HG03571 (cell line): ENCODE measurements around the gene IQSEC2.

Source experiments
- ATAC-seq: cut with Tn5 transposase; IDR thresholded peaks from one replicate; pipeline ENCODE4 v1.9.1; 2021; ENCODE audit not compliant: unreplicated experiment

The IQSEC2 gene

DNA sequence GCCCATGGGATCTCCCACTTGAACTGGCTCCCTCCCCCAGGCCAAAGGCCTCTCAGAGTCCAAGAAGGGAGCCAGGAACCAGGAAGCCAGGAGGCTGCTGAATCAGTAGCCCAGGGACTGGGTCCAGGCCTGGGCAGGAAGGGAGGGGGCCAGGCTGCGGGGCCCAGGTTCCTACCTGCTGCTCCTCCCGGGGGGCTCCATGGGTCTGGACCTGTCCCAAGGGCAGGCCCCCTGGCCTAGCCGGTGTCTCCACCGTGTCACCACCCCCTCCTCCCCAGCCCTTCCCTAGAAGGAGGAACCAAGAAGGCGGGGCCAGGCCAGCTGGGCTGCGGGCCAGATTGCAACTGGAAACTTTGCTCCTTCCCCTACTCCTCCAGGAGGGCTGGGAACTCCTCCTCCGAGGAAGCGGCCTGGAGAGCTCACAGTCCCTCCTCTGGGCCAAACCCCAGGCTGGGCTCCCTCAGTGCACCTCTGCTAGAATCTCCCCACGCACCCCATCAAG, at the start of gene IQSEC2:
IQSEC2 (minus strand) TSS at position 264 of the 502 bp plus-strand sequence.
- no peak for ATAC-seq

DNA sequence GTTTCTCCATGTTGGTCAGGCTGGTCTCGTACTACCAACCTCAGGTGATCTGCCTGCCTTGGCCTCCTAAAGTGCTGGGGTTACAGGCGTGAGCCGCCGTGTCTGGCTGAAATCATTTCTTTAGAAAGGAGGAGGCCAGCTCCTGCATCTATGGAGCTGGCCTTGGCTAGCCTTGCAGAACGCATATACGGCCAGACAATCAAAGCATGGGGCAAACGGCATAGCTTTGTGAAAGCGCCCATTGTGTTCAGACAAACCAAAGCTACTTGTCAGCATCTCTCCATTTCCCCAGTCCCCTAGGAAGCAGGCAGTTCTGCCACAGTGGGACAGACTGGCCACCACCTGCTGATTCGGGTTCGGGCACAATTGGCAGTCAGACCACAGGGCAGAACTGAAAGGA, 48.9 kb upstream of the IQSEC2 start:
- ATAC-seq, result no peak

DNA sequence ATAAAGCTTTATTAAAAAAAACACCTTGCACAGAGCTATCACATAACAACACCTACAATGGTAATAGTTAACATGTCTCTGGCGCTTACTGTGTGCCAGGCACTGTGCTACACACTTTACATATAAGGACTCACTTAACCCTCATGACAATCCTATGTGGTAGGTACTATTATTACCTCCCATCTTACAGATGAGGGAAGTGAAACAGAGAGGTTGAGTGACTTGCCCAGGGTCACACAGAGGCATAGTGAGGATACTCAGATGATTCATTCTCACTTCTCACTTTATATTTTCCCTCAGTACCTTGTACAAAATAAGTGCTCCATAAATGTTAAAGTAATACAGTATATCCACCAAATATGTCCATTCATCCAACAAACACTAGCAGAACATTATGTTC, 43.4 kb upstream of the IQSEC2 start:
- ATAC-seq, result no peak

DNA sequence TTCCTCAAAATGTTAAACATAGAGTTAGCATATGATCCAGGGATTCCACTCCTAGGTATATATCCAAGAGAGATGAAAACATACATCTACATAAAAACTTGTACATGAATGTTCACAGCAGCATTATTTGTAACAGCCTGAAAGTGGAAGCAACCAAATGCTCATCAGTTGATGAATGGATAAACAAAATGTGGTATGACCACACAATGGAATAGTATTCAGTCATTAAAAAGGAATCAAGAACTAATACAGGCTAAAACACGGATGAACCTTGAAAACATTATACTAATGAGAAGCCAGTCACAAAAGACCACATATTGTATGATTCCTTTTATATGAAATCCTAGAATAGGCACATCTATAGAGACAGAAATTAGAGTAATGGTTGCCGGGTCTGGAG, 42.7 kb upstream of the IQSEC2 start:
- no peak for ATAC-seq

DNA sequence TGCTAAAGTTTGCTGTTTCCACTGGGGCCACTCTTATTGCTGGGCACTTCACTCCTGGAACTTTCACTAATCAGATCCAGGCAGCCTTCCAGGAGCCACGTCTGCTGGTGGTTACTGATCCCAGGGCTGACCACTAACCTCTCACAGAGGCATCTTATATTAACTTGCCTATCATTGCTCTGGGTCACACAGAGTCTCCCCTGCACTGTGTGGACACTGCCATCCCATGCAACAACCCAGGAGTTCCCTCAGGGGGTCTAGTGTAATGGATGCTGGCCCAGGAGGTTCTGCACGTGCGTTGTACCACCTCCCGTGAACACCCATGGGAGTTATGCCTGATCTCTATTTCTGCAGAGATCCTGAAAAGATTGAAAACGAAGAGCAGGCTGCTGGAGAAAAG, 41.8 kb upstream of the IQSEC2 start:
- ATAC-seq, result no peak

DNA sequence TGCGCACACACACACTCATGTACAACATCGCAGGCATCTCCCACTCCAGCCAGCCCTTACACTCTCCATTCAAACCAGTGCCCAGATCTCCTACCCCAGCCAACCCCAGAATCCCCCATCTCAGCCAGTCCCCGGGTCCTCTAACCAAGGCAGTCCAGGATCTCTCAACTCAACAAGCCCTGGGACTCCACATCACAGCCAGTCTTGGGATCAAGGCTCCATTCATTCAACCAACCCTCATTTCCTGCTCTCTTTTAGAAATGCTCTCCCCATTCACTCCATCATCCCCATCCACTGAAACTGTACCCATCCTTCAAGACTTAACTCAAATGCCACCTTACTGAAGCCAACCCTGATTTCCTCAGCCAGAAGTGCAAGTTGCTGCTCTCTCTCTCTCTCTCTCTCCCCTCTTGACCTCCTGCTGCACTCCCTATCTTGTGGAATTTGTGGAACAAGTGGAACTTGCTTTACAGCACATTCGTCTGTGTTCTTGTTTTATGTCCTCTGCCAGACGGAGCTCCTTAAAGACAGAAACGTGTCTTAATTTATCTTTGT, 40.6 kb upstream of the IQSEC2 start:
- no peak for ATAC-seq

DNA sequence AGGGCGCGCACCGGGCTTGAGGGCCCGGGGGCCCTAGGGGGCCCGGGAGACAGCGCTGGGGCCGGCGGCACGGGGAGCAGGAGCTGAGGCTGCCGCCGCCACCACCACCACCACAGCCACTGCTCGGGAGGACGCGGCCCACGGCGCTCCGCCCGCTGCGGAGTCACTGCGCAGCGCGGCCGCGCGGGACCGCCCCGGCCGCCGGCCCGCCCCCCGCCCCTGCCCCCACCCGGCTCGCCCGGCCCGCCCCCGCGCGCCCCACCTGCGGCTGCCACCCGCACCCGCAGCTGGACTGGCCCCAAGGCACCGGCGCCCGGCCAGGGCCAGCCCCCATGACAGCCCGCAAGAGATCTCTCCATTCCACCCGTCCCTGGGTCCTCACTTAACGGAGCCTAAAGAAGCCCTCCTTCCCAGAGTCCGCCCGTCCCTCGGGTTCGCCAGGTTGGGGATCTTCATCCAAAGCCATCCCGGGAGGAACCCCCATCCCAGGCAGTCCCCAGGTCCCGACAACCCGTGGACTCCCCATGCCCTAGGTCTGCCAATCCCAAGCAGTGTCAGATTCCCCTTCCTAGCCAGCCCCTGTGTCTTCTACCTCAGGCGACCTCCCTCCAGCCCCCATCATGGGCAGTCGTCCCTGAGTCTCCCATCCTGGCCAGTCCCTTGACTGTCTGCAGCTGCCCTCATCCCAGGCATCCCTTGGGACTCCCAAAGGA, 40.0 kb upstream of the IQSEC2 start:
- no peak for ATAC-seq

DNA sequence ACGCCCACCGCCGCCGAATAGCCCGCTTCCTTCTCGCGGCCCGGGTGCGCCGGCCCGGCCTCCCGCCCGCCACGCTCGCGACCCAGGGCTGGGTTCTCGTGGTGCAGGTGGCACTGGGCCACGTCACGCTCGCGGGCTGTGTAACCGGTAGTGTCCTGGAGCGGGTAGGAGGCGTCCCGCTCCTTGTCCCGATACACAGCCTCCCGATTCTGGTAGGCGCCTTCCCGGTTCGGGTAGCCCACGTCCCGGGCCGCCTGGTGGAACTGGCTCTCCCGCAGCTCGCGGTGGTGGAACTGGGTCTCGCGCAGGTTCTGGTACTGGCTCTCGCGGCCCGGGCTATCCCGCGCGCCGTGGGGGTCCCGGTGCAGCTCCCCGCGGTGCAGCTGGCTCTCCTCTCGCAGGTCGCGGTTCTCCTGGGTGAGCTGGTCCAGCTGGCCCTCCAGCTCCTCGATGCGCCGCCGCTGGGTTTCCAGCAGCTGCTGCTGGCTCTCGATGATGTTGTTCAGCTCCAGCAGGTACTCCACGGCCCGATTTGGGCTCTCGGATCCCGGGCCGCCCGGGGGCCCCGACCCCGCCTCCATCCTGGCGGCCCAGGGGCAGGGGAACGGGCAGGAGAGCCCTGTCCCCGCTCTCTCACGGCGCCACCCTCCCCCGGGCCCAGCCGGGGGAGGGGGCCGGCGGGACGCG, 39.3 kb upstream of the IQSEC2 start:
- no peak for ATAC-seq

DNA sequence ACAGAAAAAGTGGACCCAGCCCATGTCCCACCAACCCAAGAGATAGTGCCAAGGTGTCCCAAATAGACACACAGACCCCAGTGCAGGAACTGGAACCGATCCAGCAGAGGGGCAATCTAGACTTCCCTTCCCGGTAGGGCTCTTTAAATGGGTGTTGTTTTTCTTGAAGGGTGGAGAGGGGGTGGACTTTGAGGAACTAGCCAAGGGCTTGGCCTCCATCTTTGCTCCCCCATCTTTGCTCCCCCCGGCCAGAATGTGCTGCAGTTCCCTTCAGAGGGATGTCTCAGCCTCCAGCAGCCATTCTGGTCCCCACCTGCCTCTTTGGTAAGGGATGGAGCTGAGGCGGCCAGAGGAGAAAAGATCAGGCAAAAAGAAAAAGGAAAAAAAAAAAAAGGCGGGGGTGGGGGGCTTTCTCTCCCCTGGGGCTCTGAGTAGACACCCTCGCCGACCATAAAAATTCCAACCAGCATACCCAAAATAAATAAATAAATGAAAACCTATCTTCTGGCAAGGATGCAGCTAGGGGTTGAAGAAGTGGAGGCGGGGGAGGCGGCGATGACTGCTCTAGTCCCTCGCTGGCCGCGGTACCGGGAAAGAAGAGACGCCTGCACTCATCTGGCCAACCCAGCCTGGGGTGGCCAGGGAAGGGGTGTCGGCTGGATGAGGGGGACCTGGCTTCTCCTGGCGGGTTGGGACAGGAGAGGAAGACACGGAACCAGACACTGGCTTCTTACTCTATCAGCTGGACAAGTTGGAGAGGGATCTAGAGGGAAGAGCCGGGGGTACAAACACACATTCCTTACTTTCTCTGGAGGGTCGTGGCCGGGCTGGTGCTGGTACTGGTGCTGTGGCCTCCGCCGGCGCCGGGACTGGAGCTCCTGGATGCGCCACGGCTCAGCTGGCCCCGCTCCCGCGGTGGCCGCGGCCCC, 38.5 kb upstream of the IQSEC2 start:
- no peak for ATAC-seq

DNA sequence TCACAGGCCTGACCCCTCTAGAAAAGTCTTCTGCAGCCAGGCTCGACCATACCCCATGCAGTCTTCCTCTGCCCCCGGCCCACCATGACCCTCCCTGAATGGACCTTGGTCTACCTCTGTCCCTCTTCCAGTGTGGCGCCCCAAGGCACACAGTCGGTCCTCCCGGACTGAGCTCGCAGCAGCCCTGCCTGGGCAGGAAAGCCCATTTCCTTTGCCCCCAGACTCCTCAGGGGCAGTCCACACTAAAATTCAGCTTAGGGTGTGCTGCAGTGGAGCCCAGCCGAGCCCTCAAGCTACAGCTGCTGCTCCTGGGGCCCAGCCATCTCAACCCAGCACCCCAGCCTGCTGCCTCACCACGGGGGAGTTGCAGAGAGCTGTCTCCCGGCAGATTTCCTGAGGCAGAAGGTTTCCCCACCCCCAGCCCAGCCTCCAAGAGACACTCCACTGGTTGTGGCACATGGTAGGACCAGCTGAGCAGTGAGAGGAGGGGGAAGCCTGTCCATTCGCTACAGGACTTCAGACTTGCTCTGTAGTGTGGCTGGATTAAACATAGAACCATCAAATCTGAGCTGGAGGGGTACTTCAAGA, 37.5 kb upstream of the IQSEC2 start:
- ATAC-seq, result no peak

DNA sequence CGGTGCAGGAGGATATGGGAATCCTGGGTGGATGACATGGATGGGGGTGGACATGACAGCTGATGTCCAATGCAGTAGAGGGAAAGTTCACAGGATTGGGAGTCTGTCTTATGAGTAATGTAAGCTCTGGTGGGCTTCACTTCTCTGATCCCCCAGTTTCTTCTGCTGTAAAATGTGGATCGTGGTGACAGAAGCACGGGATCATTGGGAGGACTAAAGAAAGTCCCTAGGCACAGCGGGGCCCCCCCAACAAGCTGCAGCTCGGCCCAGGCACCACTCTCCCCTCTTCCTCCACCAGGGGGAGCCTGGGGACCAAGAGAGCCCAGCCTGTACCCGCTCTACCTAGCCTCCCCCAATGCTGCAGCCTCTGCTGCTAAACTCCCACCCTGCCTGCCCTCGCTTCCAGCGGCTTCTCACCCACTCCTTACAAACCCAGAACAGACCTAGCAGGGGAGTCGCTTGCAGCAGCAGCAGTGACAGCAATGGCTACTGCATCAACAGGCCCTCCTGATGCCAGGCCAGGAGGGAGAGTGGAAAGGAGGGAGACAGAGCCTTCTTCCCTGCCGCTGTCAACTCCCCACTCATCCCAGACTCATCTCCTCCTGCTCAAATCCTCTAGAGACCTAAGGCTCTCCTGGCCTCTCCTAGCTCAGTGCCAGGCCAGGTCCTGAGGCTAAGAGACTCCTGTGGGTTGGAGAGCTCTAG, 36.1 kb upstream of the IQSEC2 start:
- no peak for ATAC-seq

DNA sequence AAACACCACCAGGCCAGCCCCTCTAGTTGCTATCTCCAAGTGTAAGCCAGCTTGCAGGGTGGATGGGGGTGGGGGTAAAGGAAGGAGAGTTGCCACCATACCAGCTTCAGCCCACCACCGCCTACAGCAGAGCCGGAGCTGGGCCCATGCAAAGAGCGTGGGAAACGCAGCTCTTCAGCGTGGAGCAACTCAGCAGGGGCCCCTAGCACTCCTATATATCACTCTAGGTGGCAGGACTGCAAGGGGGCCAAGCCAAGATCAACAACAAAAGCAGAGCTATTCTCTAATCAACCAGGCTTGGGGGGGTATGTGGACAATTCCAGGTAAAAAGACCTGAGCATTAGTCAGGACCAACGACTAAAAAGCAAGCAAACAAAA, 35.5 kb upstream of the IQSEC2 start:
- no peak for ATAC-seq

DNA sequence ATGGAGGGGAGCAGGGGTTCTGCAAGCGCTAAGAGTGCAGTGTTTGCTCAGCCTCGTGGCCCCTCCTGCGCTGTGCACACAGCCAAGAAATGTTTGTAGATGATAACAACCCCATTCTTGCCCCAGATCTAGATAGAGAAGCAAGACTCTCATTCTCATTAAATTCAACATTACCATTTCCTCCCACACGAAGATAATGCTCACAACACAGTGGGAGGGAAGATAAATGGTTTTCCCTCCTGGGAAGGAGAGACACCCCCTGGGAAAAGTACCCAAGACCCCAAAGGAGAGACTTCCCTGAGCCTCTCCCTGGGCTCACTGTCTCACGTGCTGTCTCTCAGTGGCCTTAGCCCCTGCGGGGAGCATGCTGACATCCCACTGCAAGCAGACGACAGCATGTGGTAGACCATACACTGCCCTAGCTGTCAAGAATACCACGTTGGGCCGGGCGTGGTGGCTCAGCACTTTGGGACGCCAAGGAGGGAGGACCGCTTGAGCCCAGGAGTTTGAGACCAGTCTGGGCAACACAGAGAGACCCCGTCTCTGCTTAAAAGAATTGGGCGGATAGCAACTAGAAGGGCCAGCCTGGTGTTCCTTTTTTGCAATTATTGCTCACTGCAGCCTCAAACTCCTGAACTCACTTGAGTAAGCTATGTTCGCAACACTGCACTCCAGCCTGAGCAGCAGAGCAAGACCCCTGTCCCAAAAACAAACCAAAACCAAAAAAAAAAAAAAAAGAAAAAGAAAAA, 34.9 kb upstream of the IQSEC2 start:
- ATAC-seq, result no peak

DNA sequence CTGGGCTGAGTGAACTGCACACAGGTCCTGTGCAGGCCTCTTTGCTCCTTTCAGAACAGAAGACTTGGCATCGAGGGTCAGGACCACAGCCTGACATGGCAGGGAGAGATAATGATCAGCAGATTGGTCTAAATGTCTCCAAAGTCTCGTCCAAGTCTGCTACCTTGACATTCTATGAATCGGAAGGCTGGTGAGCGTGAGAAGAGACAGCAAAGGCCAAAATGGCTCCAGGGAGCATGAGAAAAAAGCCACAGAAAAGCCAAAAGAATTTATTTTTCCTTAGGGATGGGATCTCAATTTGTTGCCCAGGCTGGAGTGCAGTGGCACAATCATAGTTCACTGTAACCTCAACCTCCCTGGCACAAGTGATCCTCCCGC, 32.3 kb upstream of the IQSEC2 start:
- ATAC-seq, result no peak

DNA sequence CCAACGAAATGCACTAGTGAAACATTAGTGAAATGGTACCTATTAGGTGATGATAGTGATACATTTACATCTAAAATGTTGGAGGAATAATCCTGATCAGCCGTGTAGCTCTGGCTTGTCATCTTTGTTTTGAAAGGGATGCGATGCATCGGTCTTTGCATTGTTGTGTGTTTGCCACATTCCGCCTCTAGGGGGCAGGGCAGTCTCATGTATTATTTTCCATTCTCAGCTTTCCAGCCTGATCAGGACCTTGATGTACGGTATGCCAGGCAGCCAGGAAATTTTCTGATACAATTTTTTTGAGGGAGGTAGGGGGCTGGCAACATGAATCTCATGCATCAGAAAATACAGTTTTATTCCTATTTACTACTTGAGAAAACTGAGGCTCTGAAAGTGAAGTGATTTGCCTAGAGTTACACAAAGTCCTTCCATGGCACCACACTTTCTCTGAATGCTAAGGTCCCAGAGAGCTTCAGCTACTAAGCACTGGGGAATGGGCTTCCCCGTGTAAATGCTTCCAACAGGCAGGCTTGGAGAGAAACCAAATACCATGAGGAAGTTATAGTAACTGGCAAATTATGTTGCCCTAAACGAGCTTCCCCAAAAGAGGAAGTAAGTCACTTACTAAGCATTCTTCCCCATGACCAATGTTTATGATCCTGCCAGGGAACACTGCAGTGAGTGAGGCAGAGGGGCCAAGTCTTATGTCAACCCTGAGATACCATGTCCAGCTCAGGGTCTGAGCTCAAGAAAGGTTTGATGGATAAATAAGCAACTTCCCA, 31.8 kb upstream of the IQSEC2 start:
- ATAC-seq, result no peak

DNA sequence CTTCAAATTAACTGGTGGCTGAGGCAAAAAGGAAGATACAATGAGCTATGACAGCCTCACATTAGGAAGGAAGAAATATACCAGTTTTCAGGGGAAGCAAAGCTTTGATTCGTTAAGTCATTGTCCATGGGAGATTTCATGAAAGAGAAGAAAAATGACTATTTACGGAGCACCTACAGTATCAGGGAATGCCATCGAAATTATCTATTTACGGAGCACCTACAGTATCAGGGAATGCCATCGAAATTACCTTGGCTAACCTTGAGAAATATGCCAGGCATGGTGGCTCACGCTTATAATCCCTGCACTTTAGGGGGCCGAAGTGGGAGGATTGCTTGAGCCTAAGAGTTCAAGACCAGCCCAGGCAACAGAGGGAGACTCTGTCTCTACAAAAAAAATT, 28.5 kb upstream of the IQSEC2 start:
- ATAC-seq, result no peak

DNA sequence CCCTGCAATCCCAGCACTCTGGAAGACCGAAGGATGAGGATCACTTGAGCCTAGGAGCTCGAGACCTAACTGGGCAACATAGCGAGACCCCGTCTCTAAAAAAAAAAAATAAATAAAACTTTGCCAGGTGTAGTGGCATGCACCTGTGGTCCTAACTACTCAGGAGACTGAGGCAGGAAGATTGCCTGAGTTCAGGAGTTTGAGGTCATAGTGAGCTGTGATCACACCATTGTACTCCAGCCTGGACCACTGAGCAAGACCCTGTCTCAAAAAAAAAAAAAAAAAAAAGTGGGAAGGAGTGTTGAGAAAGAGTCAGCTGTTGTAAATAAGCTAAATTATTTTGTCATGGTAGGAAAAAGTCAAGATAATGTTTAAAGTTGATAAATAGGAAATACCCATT, 27.5 kb upstream of the IQSEC2 start:
- no peak for ATAC-seq

DNA sequence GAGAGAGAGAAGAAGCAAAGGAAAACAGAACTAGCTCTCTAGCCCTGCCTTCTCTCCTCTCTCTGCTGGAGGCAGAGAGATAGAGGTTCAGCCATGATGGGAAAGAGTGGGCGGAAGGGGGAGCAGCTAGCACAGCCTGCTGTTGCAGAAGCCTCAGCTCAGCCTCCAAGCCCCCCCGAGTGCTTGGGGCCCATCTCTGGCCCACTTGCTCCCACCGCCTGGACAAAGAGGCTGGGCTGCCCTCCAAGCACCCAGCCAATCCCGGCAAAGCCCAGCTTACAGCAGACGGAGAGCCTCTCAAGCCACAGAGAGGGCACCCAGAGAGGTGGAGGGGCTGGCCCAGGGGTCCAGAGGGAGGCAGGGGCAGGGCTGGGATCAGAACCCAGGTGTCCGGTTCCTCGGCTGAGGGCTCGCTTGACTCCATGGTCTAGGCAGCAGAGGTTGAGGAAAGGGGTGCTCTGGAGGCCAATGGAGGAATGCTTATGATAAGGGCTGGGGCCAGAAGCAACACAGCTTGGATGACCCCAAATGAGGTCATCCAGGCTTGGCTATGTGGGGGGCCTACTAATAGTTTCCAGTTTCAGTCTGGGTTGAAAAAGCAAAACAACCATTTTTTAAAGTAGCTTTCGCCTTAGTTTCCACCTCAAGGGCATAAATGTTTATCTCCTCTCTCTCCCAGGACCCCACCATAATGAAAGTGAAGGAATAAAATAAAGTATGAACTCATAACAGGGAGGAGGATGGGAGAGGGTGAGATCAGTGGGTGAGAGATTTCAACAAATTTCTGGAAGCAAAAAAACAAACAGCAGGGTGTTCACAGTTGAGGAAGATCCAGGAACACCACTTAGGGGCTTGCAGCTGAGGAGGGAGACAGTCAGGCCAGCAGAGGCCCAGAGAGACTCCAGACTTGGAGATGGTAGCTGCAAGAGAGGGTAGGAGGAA, 24.9 kb upstream of the IQSEC2 start:
- no peak for ATAC-seq
